HCT116 (cell line): Measurements from ENCODE around the gene BBLN.

ENCODE experiments used
- ATF3 ChIP-seq: IDR thresholded peaks from 2 replicates; pipeline ENCODE4 v1.6.1; 2012
- CEBPB ChIP-seq: IDR thresholded peaks from 2 replicates; pipeline ENCODE4 v1.6.1; 2012; ENCODE audit warnings: low read depth
- CTCF ChIP-seq, 3 experiments: fragments of 200-600 bp in 1 of 3; sonication (generic) in 1 of 3; IDR thresholded peaks in 2 of 3; conservative IDR thresholded peaks in 1 of 3; 2 replicates each; pipeline ENCODE4 v1.5.1; 2012 to 2017; ENCODE audit warnings: low read depth in 2 of 3, low read length in 2 of 3, antibody characterized with exemption in 1 of 3, borderline replicate concordance in 1 of 3, control low read depth in 1 of 3, mild to moderate bottlenecking in 1 of 3, mixed read lengths in 1 of 3, mixed run types in 1 of 3, moderate library complexity in 1 of 3; ENCODE audit not compliant: insufficient read depth in 1 of 3
- EZH2 ChIP-seq: fragments of 200-600 bp; sonication (generic); IDR thresholded peaks from 2 replicates; pipeline ENCODE4 v1.6.1; 2017; ENCODE audit warnings: antibody characterized with exemption, mixed run types
- EZH2phosphoT487 ChIP-seq: fragments of 200-600 bp; IDR thresholded peaks from 2 replicates; pipeline ENCODE4 v1.6.1; 2018; ENCODE audit warnings: antibody characterized with exemption, borderline replicate concordance
- FOSL1 ChIP-seq: IDR thresholded peaks from 2 replicates; pipeline ENCODE4 v1.6.1; 2012; ENCODE audit warnings: low read depth
- JUND ChIP-seq: IDR thresholded peaks from 2 replicates; pipeline ENCODE4 v1.6.1; 2012
- POLR2A ChIP-seq: IDR thresholded peaks from 2 replicates; pipeline ENCODE4 v1.7.0; 2011; ENCODE audit warnings: borderline replicate concordance; ENCODE audit not compliant: insufficient read depth, insufficient read length; ENCODE audit errors: extremely low read depth
- POLR2AphosphoS5 ChIP-seq: IDR thresholded peaks from 2 replicates; pipeline ENCODE4 v1.6.1; 2011; ENCODE audit warnings: mild to moderate bottlenecking, low read depth, low read length, moderate library complexity
- SP1 ChIP-seq: IDR thresholded peaks from 2 replicates; pipeline ENCODE4 v1.6.1; 2012; ENCODE audit warnings: low read depth
- SRF ChIP-seq: IDR thresholded peaks from 2 replicates; pipeline ENCODE4 v1.6.1; 2012; ENCODE audit warnings: low read depth
- TCF7L2 ChIP-seq: IDR thresholded peaks from 2 replicates; pipeline ENCODE4 v1.7.0; 2011; ENCODE audit warnings: borderline replicate concordance, inconsistent platforms; ENCODE audit not compliant: insufficient read depth, insufficient read length; ENCODE audit errors: extremely low read depth
- ZNF274 ChIP-seq: fragments of 200-500 bp; sonication (Bioruptor generic); IDR thresholded peaks from 2 replicates; pipeline ENCODE4 v1.6.1; 2014; ENCODE audit warnings: mild to moderate bottlenecking, low read depth, low read length, inconsistent platforms
- TF ChIP-seq, protein P1 (sequence below): IDR thresholded peaks from 2 replicates; pipeline ENCODE4 v1.6.1; 2012

GRCh38 chr9:128204858-128205257, 44.8 kb downstream of the BBLN start:
- TF ChIP-seq, protein P1, sequence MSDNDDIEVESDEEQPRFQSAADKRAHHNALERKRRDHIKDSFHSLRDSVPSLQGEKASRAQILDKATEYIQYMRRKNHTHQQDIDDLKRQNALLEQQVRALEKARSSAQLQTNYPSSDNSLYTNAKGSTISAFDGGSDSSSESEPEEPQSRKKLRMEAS, result no peak
- TF ChIP-seq CTCF (IDR thresholded peaks at IDR 0.05 in 2 of 3, conservative IDR thresholded peaks at IDR 0.05 in 1 of 3; ENCODE audit: borderline replicate concordance in 1 of 3, insufficient read depth in 1 of 3, low read depth in 2 of 3, low read length in 2 of 3) (no peak), FOSL1 (no peak), POLR2AphosphoS5 (no peak), SP1 (no peak), JUND (no peak), EZH2phosphoT487 (no peak), ATF3 (no peak), ZNF274 (no peak), EZH2 (no peak), SRF (no peak), POLR2A (no peak), CEBPB (no peak), TCF7L2 (no peak)
